NCI-H1436 treated with DMSO at 0.1 percent for 48 hours (cell line): ENCODE results near the gene CD22.

ENCODE experiments used
- DNase-seq: peaks from one replicate; lab custom pipeline; 2025; lab: John Stamatoyannopoulos, UW

Gene CD22

DNA sequence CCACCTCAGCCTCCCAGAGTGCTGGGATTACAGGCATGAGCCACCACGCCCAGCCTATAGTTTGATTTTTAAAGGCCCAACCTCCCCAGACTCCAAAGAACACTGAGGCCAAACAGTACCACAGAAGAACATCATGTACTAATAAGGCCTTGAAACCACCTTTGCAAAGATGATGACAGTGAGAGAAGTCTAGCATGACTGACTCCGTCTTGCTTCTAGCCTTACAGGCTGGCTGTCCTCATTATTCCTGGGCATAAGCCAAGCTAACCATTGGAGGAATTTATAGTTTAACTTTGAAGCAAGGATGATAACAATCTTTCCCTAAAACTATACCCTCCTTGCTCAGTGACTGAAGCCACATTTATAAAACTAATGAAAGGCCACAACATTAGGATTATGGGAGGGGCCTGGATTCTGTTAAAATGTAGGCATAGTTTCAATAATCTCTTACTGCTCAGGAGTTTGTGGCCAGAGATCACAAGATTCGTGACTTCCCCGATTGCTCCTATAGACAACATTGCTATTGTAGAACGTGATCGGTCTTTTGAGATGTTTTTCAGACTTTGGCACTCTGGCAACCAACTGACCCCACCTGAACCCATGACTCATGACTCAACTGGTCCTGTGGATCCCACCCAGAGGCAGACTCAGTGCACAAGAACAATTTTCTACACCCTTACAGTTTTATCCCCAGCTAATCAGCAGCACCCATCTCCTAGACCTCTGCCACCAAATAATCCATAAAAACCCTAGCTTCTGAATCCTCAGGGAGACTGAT lies 59.5 kb downstream of the CD22 start:
- no peak for DNase-seq

DNA sequence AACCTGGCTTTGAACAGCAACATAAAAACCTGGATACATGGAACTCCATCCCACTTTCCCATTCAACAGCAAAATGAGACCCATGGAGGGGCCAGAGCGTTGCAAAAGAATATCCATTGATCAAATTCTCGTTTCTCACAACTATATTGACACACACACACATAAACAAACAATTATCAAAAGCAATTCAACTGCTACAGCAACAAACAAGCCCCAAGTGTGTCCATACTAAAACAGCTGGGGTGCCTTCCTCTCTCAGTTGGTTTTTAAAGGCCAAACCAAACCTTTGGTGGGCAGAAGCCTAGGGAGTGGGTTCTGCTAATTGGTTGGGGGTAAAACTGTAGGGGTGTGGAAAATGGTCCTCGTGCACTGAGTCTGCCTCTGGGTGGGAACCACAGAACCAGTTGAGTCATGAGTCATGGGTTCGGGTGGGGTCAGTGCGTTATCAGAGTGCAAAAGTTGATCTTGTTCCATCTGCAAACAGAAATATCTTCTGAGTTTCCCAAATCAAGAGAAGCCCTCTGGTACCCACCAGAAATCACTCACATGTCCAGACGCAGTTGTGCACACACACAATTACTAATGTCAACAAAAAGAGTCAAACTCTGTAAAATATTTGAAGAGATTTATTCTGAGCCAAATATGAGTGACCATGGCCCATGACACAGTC lies 60.3 kb downstream of the CD22 start:
- no peak for DNase-seq

DNA sequence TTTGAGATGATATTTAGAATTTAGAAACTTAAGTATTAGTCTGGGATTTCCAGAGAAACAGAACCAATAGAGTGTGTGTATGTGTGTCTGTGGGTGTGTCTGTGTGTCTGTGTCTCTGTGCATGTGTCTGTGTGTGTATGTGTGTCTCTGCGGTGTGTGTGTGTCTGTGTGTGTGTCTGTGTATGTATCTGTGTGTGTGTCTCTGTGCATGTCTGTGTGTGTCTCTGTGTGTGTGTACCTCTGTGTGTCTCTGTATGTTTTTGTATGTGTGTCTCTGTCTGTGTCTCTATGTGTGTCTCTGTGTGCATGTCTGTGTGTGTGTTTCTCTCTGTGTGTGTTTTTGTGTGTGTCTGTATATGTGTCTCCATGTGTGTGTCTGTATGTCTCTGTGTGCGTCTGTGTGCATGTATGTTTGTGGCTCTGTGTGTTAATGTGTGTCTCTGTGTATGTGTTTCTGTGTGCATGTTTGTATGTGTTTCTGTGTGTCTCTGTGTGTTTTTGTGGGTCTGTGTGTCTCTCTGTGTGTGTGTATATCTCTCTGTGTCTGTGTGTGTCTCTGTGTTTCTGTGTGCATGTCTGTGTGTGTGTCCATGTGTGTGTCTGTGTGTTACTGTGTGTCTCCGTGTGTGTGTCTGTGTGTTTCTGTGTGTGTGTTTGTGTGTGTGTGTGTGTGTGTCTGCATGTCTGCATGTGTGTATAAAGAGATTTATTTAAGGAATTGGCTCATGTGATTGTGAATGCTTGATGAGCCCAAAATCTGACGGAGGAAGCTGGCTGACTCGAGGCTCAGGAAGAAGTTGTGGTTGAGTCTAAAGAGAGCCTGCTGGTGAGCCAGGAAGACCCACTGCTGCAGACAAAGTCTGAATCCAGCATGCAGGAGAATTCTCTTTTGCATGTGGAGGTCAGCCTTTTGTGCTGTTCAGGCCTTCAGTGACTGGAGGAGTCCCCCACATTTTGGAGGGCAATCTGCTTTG lies 64.0 kb downstream of the CD22 start:
- DNase-seq = no peak

- DNase-seq = no peak
These were observed 66.6 kb downstream of the CD22 start for GRCh38 chr19:35395382-35396199.

DNA sequence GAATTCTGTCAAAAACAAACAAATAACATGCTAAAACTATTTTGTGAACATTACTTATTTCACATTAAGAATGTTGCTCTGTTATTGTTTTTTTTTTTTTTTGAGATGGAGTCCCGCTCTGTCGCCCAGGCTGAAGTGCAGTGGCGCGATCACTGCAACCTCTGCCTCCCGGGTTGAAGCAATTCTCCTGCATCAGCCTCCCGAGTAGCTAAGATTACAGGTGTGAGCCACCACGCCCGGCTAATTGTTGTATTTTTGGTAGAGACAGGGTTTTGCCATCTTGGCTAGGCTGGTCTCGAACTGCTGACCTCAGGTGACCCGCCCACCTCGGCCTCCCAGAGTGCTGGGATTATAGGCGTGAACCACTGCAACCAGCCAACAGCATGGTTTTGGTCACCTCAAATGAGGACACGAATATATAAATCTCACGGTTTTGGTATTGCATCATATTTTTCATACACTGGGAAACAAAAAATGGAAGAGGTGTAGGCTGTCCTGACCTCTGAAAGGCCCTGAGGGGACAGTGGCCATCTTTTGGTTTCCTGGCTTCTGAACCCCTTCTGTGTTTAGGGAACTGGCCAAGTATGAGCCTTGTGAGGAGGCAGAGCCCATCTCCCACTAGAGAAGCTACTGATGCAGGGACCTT lies 67.4 kb downstream of the CD22 start:
- no peak for DNase-seq
